Hepatocyte (in vitro differentiated cells): ENCODE results near the gene GPC3. TPM values are rescaled to one million over a fixed set of nuclear protein-coding genes. Genes with fewer than 3 reads are reported as not detected.

Experiments used
- DNase-seq: peaks from one replicate; pipeline ENCODE4 v3.0.0-alpha.2; 2016; ENCODE audit warnings: low spot score
- H2AFZ ChIP-seq: fragments of 200-600 bp; sonication (generic); 2 replicates; pipeline ENCODE4 v1.6.0; 2016; ENCODE audit warnings: antibody characterized with exemption, mild to moderate bottlenecking
- H3K27ac ChIP-seq: fragments of 200-600 bp; sonication (generic); 2 replicates; pipeline ENCODE4 v1.5.1; 2016; ENCODE audit warnings: mild to moderate bottlenecking
- H3K27me3 ChIP-seq: fragments of 200-600 bp; sonication (generic); 2 replicates; pipeline ENCODE4 v1.6.1; 2016
- H3K36me3 ChIP-seq: fragments of 200-600 bp; sonication (generic); replicated peaks from 2 replicates; pipeline ENCODE4 v1.5.1; 2016; ENCODE audit warnings: low read depth; ENCODE audit not compliant: insufficient read depth
- H3K4me1 ChIP-seq: fragments of 200-600 bp; sonication (generic); 2 replicates; pipeline ENCODE4 v1.5.1; 2016; ENCODE audit warnings: mild to moderate bottlenecking, moderate library complexity; ENCODE audit not compliant: insufficient read depth
- H3K4me2 ChIP-seq: fragments of 200-600 bp; sonication (generic); 2 replicates; pipeline ENCODE4 v1.6.0; 2016
- H3K4me3 ChIP-seq: fragments of 200-600 bp; sonication (generic); 2 replicates; pipeline ENCODE4 v1.5.1; 2016; ENCODE audit warnings: mild to moderate bottlenecking
- H3K79me2 ChIP-seq: fragments of 200-600 bp; sonication (generic); 2 replicates; pipeline ENCODE4 v1.6.0; 2017; ENCODE audit warnings: mild to moderate bottlenecking
- H3K9me2 ChIP-seq: fragments of 200-600 bp; sonication (generic); replicated peaks from 2 replicates; pipeline ENCODE4 v1.6.0; 2017; ENCODE audit warnings: mild to moderate bottlenecking; ENCODE audit not compliant: insufficient read depth
- H3K9me3 ChIP-seq: fragments of 200-600 bp; sonication (generic); 2 replicates; pipeline ENCODE4 v1.5.1; 2016; ENCODE audit warnings: low read depth, mild to moderate bottlenecking
- H4K20me1 ChIP-seq: fragments of 200-600 bp; sonication (generic); 2 replicates; pipeline ENCODE4 v1.6.0; 2016; ENCODE audit warnings: mild to moderate bottlenecking; ENCODE audit not compliant: insufficient read depth, poor library complexity, severe bottlenecking
- EZH2 ChIP-seq: fragments of 200-600 bp; sonication (generic); IDR thresholded peaks from 2 replicates; pipeline ENCODE4 v1.6.1; 2016; ENCODE audit warnings: antibody characterized with exemption, mild to moderate bottlenecking, borderline replicate concordance
- EZH2phosphoT487 ChIP-seq: fragments of 200-600 bp; sonication (generic); IDR thresholded peaks from one replicate; pipeline ENCODE4 v1.6.1; 2018; ENCODE audit warnings: antibody characterized with exemption, mild to moderate bottlenecking, low read depth, moderate library complexity; ENCODE audit not compliant: unreplicated experiment, severe bottlenecking
- WGBS: methylation state at CpG from one replicate; pipeline ENCODE4 v1.1.6; 2016; ENCODE audit warnings: low lambda C conversion rate; ENCODE audit errors: missing lambda C conversion rate; 5-methylcytosine and 5-hydroxymethylcytosine counted together
- polyA plus RNA-seq: library from polyadenylated mRNA; unstranded; fragments of >200 nt; fragmentation: Nextera tagmentation; extraction: Ambion mirVana; gene quantifications from 2 replicates; pipeline ENCODE4 v1.2.1, GENCODE V29; 2016
- total RNA-seq: library from RNA; depleted of rRNA; stranded (reverse); fragments of >200 nt; gene quantifications from 2 replicates; pipeline ENCODE4 v1.2.3, GENCODE V29; 2014
- TF ChIP-seq, protein P1 (sequence below): fragments of 200-600 bp; sonication (generic); IDR thresholded peaks from 2 replicates; pipeline ENCODE4 v1.5.1; 2016; ENCODE audit warnings: antibody characterized with exemption, mild to moderate bottlenecking; ENCODE audit not compliant: poor library complexity

GPC3 gene
- total and polyA plus RNA-seq, 2 experiments from 2014 or later: 789 to 860 TPM

DNA sequence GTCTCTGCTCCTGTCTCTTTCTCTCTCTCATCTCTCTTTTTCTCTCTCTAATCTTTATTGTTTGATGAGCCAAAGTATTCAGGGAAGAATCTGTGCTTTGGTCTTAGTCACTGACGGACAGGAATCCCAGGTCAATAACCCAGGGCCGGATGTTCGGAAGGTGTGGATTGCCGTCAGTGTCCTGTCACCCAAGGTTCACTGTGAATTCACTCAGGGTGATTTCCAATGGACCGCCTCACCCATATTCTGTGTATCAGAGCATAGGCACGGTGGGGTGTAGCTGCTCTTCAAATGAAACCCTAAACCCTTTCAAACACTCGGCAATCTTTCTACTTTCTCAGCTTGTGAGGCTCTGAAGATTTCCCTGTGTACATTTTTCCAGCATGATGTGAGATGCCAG is 425.5 kb downstream of the GPC3 start:
- Histone ChIP-seq H3K9me3 (no peaks in the 10 kb centered on the region), H3K4me2 (no peak overlapping the region), H3K79me2 (no peaks in the 10 kb centered on the region), H3K9me2 (no peaks in the 10 kb centered on the region), H3K4me1 (no peaks in the 10 kb centered on the region), H3K4me3 (no peak overlapping the region), H4K20me1 (no peaks in the 10 kb centered on the region), H3K36me3 (no peaks in the 10 kb centered on the region), H3K27me3 (no peaks in the 10 kb centered on the region), H2AFZ (no peak overlapping the region), H3K27ac (no peak overlapping the region)
- WGBS: 84% methylated on average over 7 of the region's 7 CpGs
- TF ChIP-seq, protein P1, sequence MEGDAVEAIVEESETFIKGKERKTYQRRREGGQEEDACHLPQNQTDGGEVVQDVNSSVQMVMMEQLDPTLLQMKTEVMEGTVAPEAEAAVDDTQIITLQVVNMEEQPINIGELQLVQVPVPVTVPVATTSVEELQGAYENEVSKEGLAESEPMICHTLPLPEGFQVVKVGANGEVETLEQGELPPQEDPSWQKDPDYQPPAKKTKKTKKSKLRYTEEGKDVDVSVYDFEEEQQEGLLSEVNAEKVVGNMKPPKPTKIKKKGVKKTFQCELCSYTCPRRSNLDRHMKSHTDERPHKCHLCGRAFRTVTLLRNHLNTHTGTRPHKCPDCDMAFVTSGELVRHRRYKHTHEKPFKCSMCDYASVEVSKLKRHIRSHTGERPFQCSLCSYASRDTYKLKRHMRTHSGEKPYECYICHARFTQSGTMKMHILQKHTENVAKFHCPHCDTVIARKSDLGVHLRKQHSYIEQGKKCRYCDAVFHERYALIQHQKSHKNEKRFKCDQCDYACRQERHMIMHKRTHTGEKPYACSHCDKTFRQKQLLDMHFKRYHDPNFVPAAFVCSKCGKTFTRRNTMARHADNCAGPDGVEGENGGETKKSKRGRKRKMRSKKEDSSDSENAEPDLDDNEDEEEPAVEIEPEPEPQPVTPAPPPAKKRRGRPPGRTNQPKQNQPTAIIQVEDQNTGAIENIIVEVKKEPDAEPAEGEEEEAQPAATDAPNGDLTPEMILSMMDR: no peak
- TF ChIP-seq EZH2: no peak
- TF ChIP-seq EZH2phosphoT487: no peak
- DNase-seq: no peak

DNA sequence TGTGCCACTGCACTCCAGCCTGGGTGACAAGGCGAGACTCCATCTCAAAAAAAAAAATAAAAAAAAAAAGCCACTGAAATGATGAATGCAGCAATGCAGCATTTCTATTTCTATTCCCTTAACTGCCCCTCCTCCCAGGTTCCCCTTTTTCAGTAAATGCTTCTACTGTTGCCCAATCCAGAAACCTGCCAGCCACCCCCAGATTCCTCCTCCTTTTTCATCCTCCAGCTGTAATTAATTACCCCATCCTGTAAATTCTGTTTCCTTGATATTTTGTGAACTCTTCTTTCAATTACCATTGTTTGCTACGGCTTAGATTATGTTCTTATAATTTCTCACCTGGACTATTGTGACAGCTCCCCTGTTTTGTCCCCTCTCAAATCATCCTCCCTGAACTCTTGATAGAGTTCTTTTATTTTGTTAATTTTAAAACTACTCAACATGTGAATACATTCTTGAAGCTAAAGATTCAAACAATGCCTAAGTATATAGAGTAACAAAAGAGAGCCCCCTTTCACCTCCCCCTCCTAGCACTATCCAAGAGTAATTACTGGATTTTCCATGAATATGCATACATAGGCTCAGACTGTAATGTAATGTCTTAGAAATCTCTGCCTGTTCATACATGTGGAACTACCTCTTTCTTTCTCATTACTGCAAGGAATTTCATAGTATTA is 429.5 kb downstream of the GPC3 start:
- Histone ChIP-seq H3K27ac (no peak overlapping the region), H3K79me2 (no peaks in the 10 kb centered on the region), H3K4me1 (no peaks in the 10 kb centered on the region), H4K20me1 (no peaks in the 10 kb centered on the region), H3K9me3 (no peaks in the 10 kb centered on the region), H3K4me2 (no peak overlapping the region), H3K27me3 (no peaks in the 10 kb centered on the region), H3K4me3 (no peak overlapping the region), H3K36me3 (no peaks in the 10 kb centered on the region), H3K9me2 (no peaks in the 10 kb centered on the region), H2AFZ (no peak overlapping the region)
- no peak for DNase-seq
- WGBS: 60% methylated on average over 2 of the region's 2 CpGs
- TF ChIP-seq, protein P1: no peak
- TF ChIP-seq EZH2phosphoT487 (no peak), EZH2 (no peak)

DNA sequence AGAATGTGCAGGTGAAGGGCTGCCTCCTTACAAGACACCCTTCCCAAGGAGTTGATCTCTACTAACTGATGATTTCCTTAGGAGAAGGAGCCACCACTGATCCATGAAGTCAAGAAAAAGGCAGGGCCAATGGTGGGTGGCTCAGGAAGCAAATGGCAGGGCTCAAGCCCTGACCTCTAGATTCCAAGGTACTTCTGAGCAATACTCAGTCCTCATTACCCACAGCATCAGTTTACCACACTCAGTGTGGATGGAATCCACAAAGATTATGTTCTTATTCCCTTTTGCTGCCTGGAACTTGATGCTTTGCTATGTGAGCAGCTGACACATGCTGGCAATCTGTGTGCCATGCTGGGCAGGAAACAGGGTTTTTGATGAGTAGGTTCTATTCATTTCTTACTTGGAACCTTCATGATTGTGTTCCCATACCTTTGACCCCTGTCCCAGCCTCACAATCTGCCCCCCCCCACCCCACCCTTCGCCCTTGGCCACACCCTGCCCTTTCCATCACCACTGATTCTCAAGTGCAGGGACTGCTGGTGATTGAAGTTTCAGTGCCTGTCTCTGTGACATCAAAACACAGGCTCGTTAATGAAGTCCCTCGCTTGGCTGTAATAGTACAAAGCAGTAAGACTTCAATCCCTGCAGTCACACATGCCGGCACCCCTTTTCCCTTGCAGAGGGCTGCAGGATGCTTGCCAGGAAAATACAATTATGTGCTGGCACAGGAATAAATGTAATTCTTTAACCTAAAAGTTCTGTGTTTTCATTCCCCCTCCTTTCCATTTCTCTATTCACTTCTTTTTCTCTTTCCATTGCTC is 434.5 kb downstream of the GPC3 start:
- TF ChIP-seq EZH2 (no peak), EZH2phosphoT487 (no peak)
- TF ChIP-seq, protein P1: no peak
- H3K36me3 ChIP-seq: no peaks in the 10 kb centered on the region
- no peaks in the 10 kb centered on the region for H3K9me3 ChIP-seq
- H3K9me2 ChIP-seq: no peaks in the 10 kb centered on the region
- DNase-seq: no peak
- no peaks in the 10 kb centered on the region for H3K79me2 ChIP-seq
- H3K4me2 ChIP-seq: no peak overlapping the region
- no peaks in the 10 kb centered on the region for H3K27me3 ChIP-seq
- no peak overlapping the region for H2AFZ ChIP-seq
- H3K4me1 ChIP-seq: no peaks in the 10 kb centered on the region
- no peaks in the 10 kb centered on the region for H4K20me1 ChIP-seq
- WGBS: 62% methylated on average over 4 of the region's 4 CpGs
- no peak overlapping the region for H3K27ac ChIP-seq
- H3K4me3 ChIP-seq: no peak overlapping the region
